Osteoblast (primary cell): ENCODE measurements around the gene GDAP1L1. TPM values are rescaled to one million over a fixed set of nuclear protein-coding genes. Genes with fewer than 3 reads are reported as not detected.

Source experiments
- DNase-seq: peaks from one replicate; pipeline ENCODE4 v3.0.0; 2011; ENCODE audit warnings: low spot score, mixed read lengths; ENCODE audit not compliant: insufficient read length; ENCODE audit errors: missing footprints
- H2AFZ ChIP-seq: 2 replicates; pipeline ENCODE4 v1.6.0; 2011; ENCODE audit warnings: mild to moderate bottlenecking, low read length
- H3K27ac ChIP-seq: 2 replicates; pipeline ENCODE4 v1.5.1; 2011; ENCODE audit warnings: mild to moderate bottlenecking, low read depth, low read length, moderate library complexity
- H3K27me3 ChIP-seq: 2 replicates; pipeline ENCODE4 v1.6.0; 2012; ENCODE audit warnings: mild to moderate bottlenecking, control low read depth, inconsistent platforms, low read length, moderate library complexity; ENCODE audit not compliant: insufficient read depth
- H3K36me3 ChIP-seq: 2 replicates; pipeline ENCODE4 v1.5.1; 2011; ENCODE audit warnings: mild to moderate bottlenecking, low read length, control low read depth, moderate library complexity; ENCODE audit not compliant: insufficient read depth
- H3K4me1 ChIP-seq: 2 replicates; pipeline ENCODE4 v1.5.1; 2011; ENCODE audit warnings: mild to moderate bottlenecking, low read length, control low read depth, moderate library complexity; ENCODE audit not compliant: insufficient read depth
- H3K4me2 ChIP-seq: 2 replicates; pipeline ENCODE4 v1.6.0; 2011; ENCODE audit warnings: mild to moderate bottlenecking, low read length; ENCODE audit not compliant: insufficient read depth
- H3K4me3 ChIP-seq: fragments of 200-600 bp; sonication (generic); 3 replicates; pipeline ENCODE4 v1.5.1; 2012; ENCODE audit warnings: mild to moderate bottlenecking, low read length, inconsistent platforms; ENCODE audit not compliant: insufficient read depth
- H3K79me2 ChIP-seq: 2 replicates; pipeline ENCODE4 v1.6.0; 2012; ENCODE audit warnings: mild to moderate bottlenecking, low read length, control low read depth, inconsistent platforms; ENCODE audit not compliant: insufficient read depth
- H3K9me3 ChIP-seq: 2 replicates; pipeline ENCODE4 v1.5.1; 2011; ENCODE audit warnings: low read depth, low read length, control low read depth
- H4K20me1 ChIP-seq: 2 replicates; pipeline ENCODE4 v1.6.0; 2012; ENCODE audit warnings: mild to moderate bottlenecking, low read length, control low read depth; ENCODE audit not compliant: insufficient read depth
- CTCF ChIP-seq: IDR thresholded peaks from 2 replicates; pipeline ENCODE4 v1.5.1; 2011; ENCODE audit warnings: mild to moderate bottlenecking, low read depth, low read length, moderate library complexity; ENCODE audit errors: extremely low read depth
- total RNA-seq: library from RNA; depleted of rRNA; stranded (reverse); fragments of >200 nt; gene quantifications from 2 replicates; pipeline ENCODE4 v1.2.3, GENCODE V29; 2012

GDAP1L1 gene
- total RNA-seq, 1 donor: 0.72 TPM

- no peaks in the 10 kb centered on the region for H3K79me2 ChIP-seq
- no peaks in the 10 kb centered on the region for H3K27me3 ChIP-seq
- no peak overlapping the region for H2AFZ ChIP-seq
- H3K27ac ChIP-seq: no peak overlapping the region
- no peak for TF ChIP-seq CTCF
- no peaks in the 10 kb centered on the region for H3K36me3 ChIP-seq
- H3K9me3 ChIP-seq: no peaks in the 10 kb centered on the region
- no peak for DNase-seq
- no peak overlapping the region for H3K4me2 ChIP-seq
- H3K4me1 ChIP-seq: peaks cover 13% of the 10 kb centered on the region
- no peaks in the 10 kb centered on the region for H4K20me1 ChIP-seq
- no peak overlapping the region for H3K4me3 ChIP-seq
Measured at GRCh38 chr20:44282192-44282591, 35.1 kb downstream of the GDAP1L1 start.

- Histone ChIP-seq H3K27me3 (no peaks in the 10 kb centered on the region), H3K9me3 (no peaks in the 10 kb centered on the region), H3K4me1 (peaks cover 9% of the 10 kb centered on the region), H3K4me2 (no peak overlapping the region), H4K20me1 (no peaks in the 10 kb centered on the region), H3K4me3 (no peak overlapping the region), H3K27ac (no peak overlapping the region), H3K36me3 (no peaks in the 10 kb centered on the region), H3K79me2 (no peaks in the 10 kb centered on the region), H2AFZ (no peak overlapping the region)
- TF ChIP-seq CTCF: no peak
- DNase-seq: no peak
Measured at GRCh38 chr20:44284032-44284431, 36.9 kb downstream of the GDAP1L1 start.

GRCh38 chr20:44287272-44288097 lies 40.4 kb downstream of the GDAP1L1 start:
- Histone ChIP-seq H3K4me1 (no peaks in the 10 kb centered on the region), H3K4me2 (no peak overlapping the region), H3K79me2 (no peaks in the 10 kb centered on the region), H3K9me3 (no peaks in the 10 kb centered on the region), H3K27ac (no peak overlapping the region), H4K20me1 (no peaks in the 10 kb centered on the region), H3K36me3 (no peaks in the 10 kb centered on the region), H3K27me3 (no peaks in the 10 kb centered on the region), H3K4me3 (no peak overlapping the region), H2AFZ (no peak overlapping the region)
- no peak for TF ChIP-seq CTCF
- DNase-seq: no peak

GRCh38 chr20:44288252-44288651 lies 41.1 kb downstream of the GDAP1L1 start:
- TF ChIP-seq CTCF: no peak
- Histone ChIP-seq H3K27me3 (no peaks in the 10 kb centered on the region), H3K27ac (no peak overlapping the region), H3K9me3 (no peaks in the 10 kb centered on the region), H3K4me2 (no peak overlapping the region), H4K20me1 (no peaks in the 10 kb centered on the region), H3K36me3 (no peaks in the 10 kb centered on the region), H3K79me2 (no peaks in the 10 kb centered on the region), H2AFZ (no peak overlapping the region), H3K4me3 (no peak overlapping the region), H3K4me1 (no peaks in the 10 kb centered on the region)
- no peak for DNase-seq
